GM19099 (cell line): ENCODE results near the gene RERE.

ENCODE experiments used
- POLR2A ChIP-seq: IDR thresholded peaks from 3 replicates; pipeline ENCODE4 v1.6.1; 2011; ENCODE audit warnings: low read depth; ENCODE audit not compliant: insufficient read length; ENCODE audit errors: extremely low read depth

RERE gene

DNA sequence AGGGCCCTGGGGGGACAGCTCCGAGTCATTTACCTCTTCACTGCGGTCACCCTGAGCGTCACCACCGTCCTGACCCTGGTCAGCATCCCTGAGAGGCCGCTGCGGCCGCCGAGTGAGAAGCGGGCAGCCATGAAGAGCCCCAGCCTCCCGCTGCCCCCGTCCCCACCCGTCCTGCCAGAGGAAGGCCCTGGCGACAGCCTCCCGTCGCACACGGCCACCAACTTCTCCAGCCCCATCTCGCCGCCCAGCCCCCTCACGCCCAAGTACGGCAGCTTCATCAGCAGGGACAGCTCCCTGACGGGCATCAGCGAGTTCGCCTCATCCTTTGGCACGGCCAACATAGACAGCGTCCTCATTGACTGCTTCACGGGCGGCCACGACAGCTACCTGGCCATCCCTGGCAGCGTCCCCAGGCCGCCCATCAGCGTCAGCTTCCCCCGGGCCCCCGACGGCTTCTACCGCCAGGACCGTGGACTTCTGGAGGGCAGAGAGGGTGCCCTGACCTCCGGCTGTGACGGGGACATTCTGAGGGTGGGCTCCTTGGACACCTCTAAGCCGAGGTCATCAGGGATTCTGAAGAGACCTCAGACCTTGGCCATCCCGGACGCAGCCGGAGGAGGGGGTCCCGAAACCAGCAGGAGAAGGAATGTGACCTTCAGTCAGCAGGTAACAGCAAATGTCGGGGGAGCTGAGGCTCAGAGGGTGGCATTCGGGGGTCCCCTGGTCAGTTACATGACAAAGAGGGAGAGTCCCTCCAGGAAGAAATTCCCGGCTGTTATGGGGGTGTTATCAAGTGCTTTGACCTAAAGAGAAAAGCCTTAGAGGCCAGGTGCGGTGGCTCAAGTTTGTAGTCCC lies 486.9 kb downstream of the RERE start:
- no peak for TF ChIP-seq POLR2A

GRCh38 chr1:8329858-8330257 lies 487.6 kb downstream of the RERE start:
- TF ChIP-seq POLR2A = no peak

DNA sequence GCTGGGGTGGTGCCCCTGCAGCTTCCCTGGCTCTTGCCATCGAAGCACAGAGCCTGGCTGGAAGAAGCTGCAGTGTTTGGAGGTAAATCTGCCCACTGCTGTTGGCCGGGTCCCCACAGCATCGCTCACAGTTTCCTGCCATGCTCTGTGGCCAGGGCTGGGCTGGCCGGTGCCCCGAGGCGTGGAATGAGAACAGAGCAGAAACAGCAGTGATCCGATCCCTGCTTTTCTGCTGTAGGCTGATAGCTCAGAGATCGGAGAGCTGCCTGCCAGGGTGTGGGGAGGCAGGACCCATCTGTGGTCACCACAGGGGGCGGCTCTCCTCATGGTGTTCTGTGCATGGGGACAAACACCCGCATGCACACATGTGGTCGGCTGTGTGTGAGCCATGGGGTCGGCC lies 488.0 kb downstream of the RERE start:
- no peak for TF ChIP-seq POLR2A

DNA sequence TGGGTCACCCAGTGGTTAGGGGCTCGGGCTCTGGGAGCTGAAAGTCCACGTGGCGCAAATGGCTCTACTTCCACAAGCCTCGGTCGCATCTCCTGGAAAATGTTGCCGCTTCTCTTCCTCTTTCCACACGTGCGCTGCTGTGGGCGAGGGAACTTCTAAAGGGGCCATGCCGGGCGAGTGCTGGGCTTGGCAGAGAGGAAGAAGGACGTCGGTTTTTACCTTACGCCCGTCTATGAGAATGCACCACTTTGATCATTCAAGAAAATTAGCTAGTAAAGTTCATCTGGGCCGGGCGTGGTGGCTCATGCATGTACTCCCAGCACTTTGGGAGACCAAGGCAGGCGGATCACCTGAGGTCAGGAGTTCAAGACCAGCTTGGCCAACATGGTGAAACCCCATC lies 489.2 kb downstream of the RERE start:
- no peak for TF ChIP-seq POLR2A

DNA sequence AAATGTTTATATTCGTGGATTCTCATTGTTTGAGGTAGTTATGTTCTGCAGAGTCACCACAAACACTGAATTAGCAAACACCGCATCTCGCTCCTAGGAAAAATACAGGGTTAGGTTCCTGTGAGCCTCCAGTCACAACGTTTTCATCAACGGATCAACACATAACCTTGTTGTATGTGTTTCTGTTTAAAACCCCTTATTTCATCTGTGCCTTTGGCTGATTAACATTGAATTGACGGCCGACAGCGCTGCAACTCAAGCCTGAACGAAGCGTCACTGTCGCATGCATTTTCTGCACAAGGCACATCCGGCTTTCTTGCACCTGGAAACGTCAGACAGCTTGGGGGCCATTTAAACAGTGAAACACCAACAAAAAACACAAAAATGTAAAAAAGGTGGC lies 491.2 kb downstream of the RERE start:
- no peak for TF ChIP-seq POLR2A

- no peak for TF ChIP-seq POLR2A
Observed at GRCh38 chr1:8325771-8326170, 491.7 kb downstream of the RERE start.

- no peak for TF ChIP-seq POLR2A
Observed at GRCh38 chr1:8324176-8324810, 493.1 kb downstream of the RERE start.

GRCh38 chr1:8323706-8324105 lies 493.7 kb downstream of the RERE start:
- TF ChIP-seq POLR2A = no peak

- no peak for TF ChIP-seq POLR2A
Observed at GRCh38 chr1:8321612-8322011, 495.8 kb downstream of the RERE start.

DNA sequence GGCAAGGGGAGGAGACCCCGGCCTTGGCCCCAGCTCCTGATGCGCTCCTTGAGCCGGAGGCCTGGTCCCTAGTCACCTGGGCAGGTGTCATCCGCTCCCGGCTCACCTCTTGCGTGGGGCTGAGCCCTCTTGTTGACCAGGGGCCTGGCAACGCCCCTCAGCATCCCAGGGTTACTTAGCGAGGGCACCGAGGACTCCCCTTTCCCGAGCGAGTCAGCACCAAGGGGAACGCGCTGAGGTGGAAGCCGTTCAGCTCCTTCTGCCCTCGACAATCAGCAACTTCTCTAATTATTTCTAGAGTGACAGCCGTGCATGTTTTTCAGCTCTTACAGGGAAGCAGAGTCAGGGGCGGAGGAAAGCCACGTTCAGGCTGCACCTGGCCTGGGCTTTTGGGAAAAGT lies 499.0 kb downstream of the RERE start:
- no peak for TF ChIP-seq POLR2A

- TF ChIP-seq POLR2A = no peak
Observed at GRCh38 chr1:8317647-8318381, 499.6 kb downstream of the RERE start, which contains the start of gene SLC45A1. Gene SLC45A1, plus strand, starts transcription at chr1:8318114. Its CDS starts 6,216 bp downstream, at chr1:8324330.

DNA sequence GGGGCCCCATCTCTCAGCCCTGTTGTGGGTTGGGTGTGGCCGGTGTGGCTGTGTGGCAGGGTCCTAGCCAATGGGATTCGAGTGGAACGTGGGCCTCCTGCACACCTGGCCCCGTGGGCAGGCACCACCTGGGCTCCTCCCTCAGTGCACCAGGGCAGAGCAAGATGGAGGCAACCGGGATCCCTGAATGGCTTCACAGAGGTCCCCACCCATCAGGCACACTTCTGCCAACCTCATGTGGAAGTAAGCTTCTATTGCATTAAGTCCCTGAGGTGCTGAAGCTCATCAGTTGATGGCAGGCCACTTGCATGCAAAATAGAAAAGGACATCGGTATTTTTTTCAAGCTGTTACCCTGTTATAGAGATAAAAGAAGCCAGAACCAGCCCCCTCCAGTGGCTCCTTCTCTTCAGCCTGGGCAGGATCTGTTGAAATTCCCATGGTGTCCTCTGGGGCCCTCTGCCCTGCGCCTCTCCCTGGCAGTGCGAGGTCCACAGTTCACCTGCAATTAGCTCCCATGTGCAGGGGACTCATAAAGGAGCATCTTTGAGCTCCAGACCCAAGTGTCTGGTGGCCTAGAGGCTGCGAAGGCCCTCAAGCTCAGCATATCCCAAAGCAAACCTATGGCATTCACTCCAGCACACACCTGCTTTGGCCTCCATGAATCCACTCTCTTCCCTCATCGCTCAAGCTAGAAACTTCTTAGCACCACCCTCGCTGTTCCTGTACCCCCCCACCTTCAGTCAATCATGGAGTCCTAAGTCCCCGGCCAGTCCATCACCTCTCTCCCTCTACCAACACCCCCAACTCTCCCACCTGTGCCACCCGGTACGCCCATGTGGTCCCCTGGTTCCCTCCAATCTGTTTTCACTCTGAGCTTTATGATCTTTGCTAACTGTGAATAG lies 501.6 kb downstream of the RERE start:
- TF ChIP-seq POLR2A = no peak

- no peak for TF ChIP-seq POLR2A
Observed at GRCh38 chr1:8314346-8315280, 502.8 kb downstream of the RERE start.

- no peak for TF ChIP-seq POLR2A
Observed at GRCh38 chr1:8313231-8313630, 504.2 kb downstream of the RERE start.
